Naive thymus-derived CD8-positive, alpha-beta T cell (primary cell): Measurements from ENCODE around the gene COA1. TPM values are rescaled to one million over a fixed set of nuclear protein-coding genes. Genes with fewer than 3 reads are reported as not detected.

Experiments used
- ATAC-seq, 2 donors: fragments of 150-1000 bp; cut with Tn5 transposase in 1 of 2; sonication (Bioruptor Pico), chemical (Tn5 transposase) in 1 of 2; 1 replicate in 1 of 2; 2 replicates in 1 of 2; pipeline ENCODE4 v1.10.0; 2021; ENCODE audit warnings: mild to moderate bottlenecking in 2 of 2, moderate library complexity in 2 of 2
- POLR2A ChIA-PET: fragments of 350-600 bp; sonication (Branson Sonifier 250); formaldehyde crosslinking; loops from one replicate; lab custom pipeline; 2021; ENCODE audit warnings: antibody characterized with exemption; lab: Charles Lee
- DNase-seq, 10 donors: peaks; one replicate each; pipeline versions ENCODE4 v3.0.0 to v3.0.0-alpha.2; 2020 to 2022
- H3K27ac Mint-ChIP-seq, 10 donors: one replicate each; pipeline ENCODE4 v1.8.0; 2020 to 2022; ENCODE audit warnings: mild to moderate bottlenecking in 10 of 10, mixed read lengths in 10 of 10, moderate library complexity in 4 of 10, inconsistent platforms in 1 of 10
- H3K27me3 Mint-ChIP-seq, 5 donors: one replicate each; pipeline ENCODE4 v1.8.0; 2021 to 2022; ENCODE audit warnings: mixed read lengths in 5 of 5
- H3K36me3 Mint-ChIP-seq, 3 donors: one replicate each; pipeline ENCODE4 v1.8.0; 2020 to 2022; ENCODE audit warnings: mixed read lengths in 3 of 3, mild to moderate bottlenecking in 2 of 3, inconsistent platforms in 1 of 3
- H3K4me1 Mint-ChIP-seq, 4 donors: one replicate each; pipeline ENCODE4 v1.8.0; 2021 to 2022; ENCODE audit warnings: mixed read lengths in 4 of 4
- H3K4me3 Mint-ChIP-seq, 10 donors: one replicate each; pipeline ENCODE4 v1.8.0; 2020 to 2022; ENCODE audit warnings: mild to moderate bottlenecking in 10 of 10, mixed read lengths in 10 of 10, moderate library complexity in 6 of 10, inconsistent platforms in 1 of 10
- H3K9me3 Mint-ChIP-seq, 9 donors: one replicate each; pipeline ENCODE4 v1.8.0; 2020 to 2022; ENCODE audit warnings: mixed read lengths in 9 of 9, mild to moderate bottlenecking in 3 of 9, inconsistent platforms in 1 of 9, moderate library complexity in 1 of 9
- polyA plus RNA-seq, 3 donors: library from polyadenylated mRNA; unstranded; fragments of 300-500 nt; fragmentation: Illumina TruSeq; gene quantifications; one replicate each; pipeline ENCODE4 v1.2.3, GENCODE V29; 2021
- total RNA-seq, 8 experiments: library from RNA in 2 of 8; stranded (reverse) in 2 of 8; gene quantifications; one replicate each; pipeline ENCODE4 v1.2.3 and lab custom pipeline; 2021 to 2026

The COA1 gene
- total and polyA plus RNA-seq, 5 experiments from 2014 or later, result 102 to 219 (median 121) TPM

GRCh38 chr7:43756368-43757072 is 27.2 kb upstream of the COA1 start:
- Mint-ChIP-seq H3K9me3 (no peaks in the 10 kb centered on the region), H3K27me3 (peaks cover 0 to 4% (median 0%) of the 10 kb centered on the region in 5 donors), H3K4me1 (peaks cover 10 to 25% (median 21%) of the 10 kb centered on the region in 4 donors), H3K4me3 (peak overlapping the region; percentile 0 to 94 (median 82)), H3K36me3 (no peaks in the 10 kb centered on the region), H3K27ac (peak overlapping the region in 7 of 10 donors; percentile 3 to 88 (median 60))
- ATAC-seq (no peak), DNase-seq (no peak)
- POLR2A ChIA-PET, result no interaction called here

- H3K4me1 Mint-ChIP-seq, result peaks cover 10 to 21% (median 12%) of the 10 kb centered on the region in 4 donors
- ATAC-seq (no peak), DNase-seq (no peak)
- H3K36me3 Mint-ChIP-seq, result no peaks in the 10 kb centered on the region
- POLR2A ChIA-PET, result interaction anchor here (1.0 to 1.5 kb wide), 2 partner anchors 25 to 172 kb away, joined by 4 to 5 read pairs; partner anchors contain the start of gene COA1
- H3K9me3 Mint-ChIP-seq, result no peaks in the 10 kb centered on the region
- no peak overlapping the region for H3K27ac Mint-ChIP-seq
- H3K27me3 Mint-ChIP-seq, result peaks cover 0 to 4% (median 0%) of the 10 kb centered on the region in 5 donors
- H3K4me3 Mint-ChIP-seq, result peak overlapping the region in 1 of 10 donors; percentile 51
Observed at GRCh38 chr7:43754596-43754995, 25.3 kb upstream of the COA1 start.

- H3K27me3 Mint-ChIP-seq, result peaks cover 0 to 4% (median 0%) of the 10 kb centered on the region in 5 donors
- H3K4me3 Mint-ChIP-seq, result no peak overlapping the region
- peaks cover 8 to 17% (median 12%) of the 10 kb centered on the region in 4 donors for H3K4me1 Mint-ChIP-seq
- H3K27ac Mint-ChIP-seq, result no peak overlapping the region
- POLR2A ChIA-PET, result interaction anchor here (1.0 kb wide), 1 partner anchor 173 kb away, joined by 4 read pairs; no protein-coding TSS in a partner anchor
- no peaks in the 10 kb centered on the region for H3K9me3 Mint-ChIP-seq
- H3K36me3 Mint-ChIP-seq, result no peaks in the 10 kb centered on the region
- ATAC-seq (no peak), DNase-seq (no peak)
Observed at GRCh38 chr7:43753843-43754242, 24.5 kb upstream of the COA1 start.

GRCh38 chr7:43753271-43753810 is 24.0 kb upstream of the COA1 start:
- no peak for DNase-seq
- Mint-ChIP-seq H3K4me3 (no peak overlapping the region), H3K4me1 (peaks cover 8 to 17% (median 12%) of the 10 kb centered on the region in 4 donors), H3K27me3 (peaks cover 0 to 4% (median 0%) of the 10 kb centered on the region in 5 donors), H3K36me3 (no peaks in the 10 kb centered on the region), H3K9me3 (no peaks in the 10 kb centered on the region), H3K27ac (no peak overlapping the region)
- POLR2A ChIA-PET, result no interaction called here
- no peak for ATAC-seq

- DNase-seq, result no peak
- no peak overlapping the region for H3K27ac Mint-ChIP-seq
- ATAC-seq, result no peak
- H3K36me3 Mint-ChIP-seq, result no peaks in the 10 kb centered on the region
- H3K4me3 Mint-ChIP-seq, result no peak overlapping the region
- peaks cover 0 to 4% (median 0%) of the 10 kb centered on the region in 5 donors for H3K27me3 Mint-ChIP-seq
- H3K9me3 Mint-ChIP-seq, result no peaks in the 10 kb centered on the region
- H3K4me1 Mint-ChIP-seq, result peaks cover 2 to 11% (median 5%) of the 10 kb centered on the region in 4 donors
- POLR2A ChIA-PET, result no interaction called here
Observed at GRCh38 chr7:43752411-43752810, 23.1 kb upstream of the COA1 start.

- POLR2A ChIA-PET, result interaction anchor here (0.7 kb wide), 1 partner anchor 86 kb away, joined by 3 read pairs; no protein-coding TSS in a partner anchor
- no peaks in the 10 kb centered on the region for H3K9me3 Mint-ChIP-seq
- DNase-seq (no peak), ATAC-seq (no peak)
- peaks cover 0 to 7% (median 0%) of the 10 kb centered on the region in 4 donors for H3K4me1 Mint-ChIP-seq
- H3K27me3 Mint-ChIP-seq, result peaks cover 0 to 13% (median 6%) of the 10 kb centered on the region in 5 donors
- H3K4me3 Mint-ChIP-seq, result no peak overlapping the region
- H3K36me3 Mint-ChIP-seq, result no peaks in the 10 kb centered on the region
- H3K27ac Mint-ChIP-seq, result no peak overlapping the region
Observed at GRCh38 chr7:43750016-43750887, 20.9 kb upstream of the COA1 start.

- Mint-ChIP-seq H3K4me3 (no peak overlapping the region), H3K4me1 (peaks cover 0 to 4% (median 0%) of the 10 kb centered on the region in 4 donors), H3K36me3 (no peaks in the 10 kb centered on the region), H3K27ac (no peak overlapping the region), H3K9me3 (no peaks in the 10 kb centered on the region), H3K27me3 (peaks cover 0 to 13% (median 5%) of the 10 kb centered on the region in 5 donors)
- no peak for ATAC-seq
- DNase-seq, result no peak
- POLR2A ChIA-PET, result interaction anchor here (0.5 kb wide), 1 partner anchor 613 kb away, joined by 3 read pairs; no protein-coding TSS in a partner anchor
Observed at GRCh38 chr7:43749383-43749940, 20.1 kb upstream of the COA1 start.

GRCh38 chr7:43747328-43748105 is 18.2 kb upstream of the COA1 start:
- DNase-seq (no peak), ATAC-seq (no peak)
- Mint-ChIP-seq H3K9me3 (no peaks in the 10 kb centered on the region), H3K27ac (no peak overlapping the region), H3K4me3 (no peak overlapping the region), H3K36me3 (no peaks in the 10 kb centered on the region), H3K27me3 (peaks cover 0 to 13% (median 5%) of the 10 kb centered on the region in 5 donors), H3K4me1 (peaks cover 0 to 1% (median 0%) of the 10 kb centered on the region in 4 donors)
- POLR2A ChIA-PET, result no interaction called here

- H3K9me3 Mint-ChIP-seq, result no peaks in the 10 kb centered on the region
- ATAC-seq (no peak), DNase-seq (no peak)
- H3K27ac Mint-ChIP-seq, result no peak overlapping the region
- no peak overlapping the region for H3K4me3 Mint-ChIP-seq
- no peaks in the 10 kb centered on the region for H3K36me3 Mint-ChIP-seq
- peaks cover 0 to 13% (median 5%) of the 10 kb centered on the region in 5 donors for H3K27me3 Mint-ChIP-seq
- peaks cover 0 to 2% (median 0%) of the 10 kb centered on the region in 4 donors for H3K4me1 Mint-ChIP-seq
- POLR2A ChIA-PET, result no interaction called here
Observed at GRCh38 chr7:43742692-43743091, 13.4 kb upstream of the COA1 start.

GRCh38 chr7:43737467-43738127 is 8.3 kb upstream of the COA1 start:
- DNase-seq (no peak), ATAC-seq (no peak)
- POLR2A ChIA-PET, result no interaction called here
- Mint-ChIP-seq H3K27me3 (peaks cover 0 to 2% (median 0%) of the 10 kb centered on the region in 5 donors), H3K27ac (no peak overlapping the region), H3K9me3 (no peaks in the 10 kb centered on the region), H3K4me1 (peaks cover 0 to 2% (median 0%) of the 10 kb centered on the region in 4 donors), H3K4me3 (no peak overlapping the region), H3K36me3 (no peaks in the 10 kb centered on the region)

- H3K4me1 Mint-ChIP-seq, result peaks cover 0 to 2% (median 0%) of the 10 kb centered on the region in 4 donors
- POLR2A ChIA-PET, result no interaction called here
- DNase-seq (no peak), ATAC-seq (no peak)
- H3K9me3 Mint-ChIP-seq, result no peaks in the 10 kb centered on the region
- no peak overlapping the region for H3K4me3 Mint-ChIP-seq
- no peaks in the 10 kb centered on the region for H3K36me3 Mint-ChIP-seq
- H3K27ac Mint-ChIP-seq, result no peak overlapping the region
- peaks cover 0 to 2% (median 0%) of the 10 kb centered on the region in 5 donors for H3K27me3 Mint-ChIP-seq
Observed at GRCh38 chr7:43735802-43736603, 6.7 kb upstream of the COA1 start.
